MM.1S (cell line): ENCODE data around the gene ADAM11.

ENCODE experiments used
- DNase-seq: peaks from one replicate; pipeline ENCODE4 v3.0.0-alpha.2; 2015
- H2AFZ ChIP-seq: fragments of 300-600 bp; sonication (generic); 2 replicates; pipeline ENCODE4 v1.6.0; 2016; ENCODE audit warnings: antibody characterized with exemption, low read length
- H3F3A ChIP-seq: fragments of 300-600 bp; sonication (generic); 2 replicates; pipeline ENCODE4 v1.6.1; 2016; ENCODE audit warnings: mild to moderate bottlenecking, antibody characterized with exemption, low read length, moderate library complexity, mixed read lengths; ENCODE audit not compliant: insufficient read depth
- H3K27ac ChIP-seq: fragments of 300-600 bp; sonication (generic); 2 replicates; pipeline ENCODE4 v1.5.1; 2016; ENCODE audit warnings: mild to moderate bottlenecking, low read length
- H3K27me3 ChIP-seq: fragments of 300-600 bp; sonication (generic); replicated peaks from 2 replicates; pipeline ENCODE4 v1.6.0; 2016; ENCODE audit warnings: low read length; ENCODE audit not compliant: insufficient read depth
- H3K36me3 ChIP-seq: fragments of 300-600 bp; sonication (generic); replicated peaks from 2 replicates; pipeline ENCODE4 v1.6.1; 2016; ENCODE audit warnings: mild to moderate bottlenecking, low read length, mixed read lengths; ENCODE audit not compliant: insufficient read depth
- H3K4me1 ChIP-seq: fragments of 300-600 bp; sonication (generic); 2 replicates; pipeline ENCODE4 v1.6.1; 2016; ENCODE audit warnings: low read length, mixed read lengths
- H3K4me2 ChIP-seq: fragments of 300-600 bp; sonication (generic); 2 replicates; pipeline ENCODE4 v1.6.0; 2016; ENCODE audit warnings: low read depth, low read length
- H3K4me3 ChIP-seq: fragments of 300-600 bp; sonication (generic); 2 replicates; pipeline ENCODE4 v1.5.1; 2016; ENCODE audit warnings: low read length, mixed read lengths
- H3K79me2 ChIP-seq: fragments of 300-600 bp; sonication (generic); 2 replicates; pipeline ENCODE4 v1.6.1; 2016; ENCODE audit warnings: mixed run types, low read length, mixed read lengths
- H3K9ac ChIP-seq: fragments of 300-600 bp; sonication (generic); 2 replicates; pipeline ENCODE4 v1.6.1; 2016; ENCODE audit warnings: low read length, mixed read lengths
- H3K9me2 ChIP-seq: fragments of 300-600 bp; sonication (generic); replicated peaks from 2 replicates; pipeline ENCODE4 v1.6.1; 2016; ENCODE audit warnings: mild to moderate bottlenecking, low read length, mixed read lengths; ENCODE audit not compliant: insufficient read depth
- H3K9me3 ChIP-seq: fragments of 300-600 bp; sonication (generic); replicated peaks from 2 replicates; pipeline ENCODE4 v1.6.1; 2016; ENCODE audit warnings: mild to moderate bottlenecking, low read length, mixed read lengths; ENCODE audit not compliant: insufficient read depth
- H4K20me1 ChIP-seq: fragments of 300-600 bp; sonication (generic); 2 replicates; pipeline ENCODE4 v1.6.1; 2016; ENCODE audit warnings: mild to moderate bottlenecking, low read length, moderate library complexity, mixed read lengths; ENCODE audit not compliant: insufficient read depth
- CTCF ChIP-seq: fragments of 300-600 bp; sonication (generic); IDR thresholded peaks from 2 replicates; pipeline ENCODE4 v1.5.1; 2016; ENCODE audit warnings: antibody characterized with exemption, low read length, mixed read lengths
- EZH2 ChIP-seq: fragments of 300-600 bp; sonication (generic); optimal IDR thresholded peaks from 2 replicates; pipeline ENCODE3; 2017; ENCODE audit warnings: low read depth, mild to moderate bottlenecking, antibody characterized with exemption, low read length, mixed read lengths
- EZH2phosphoT487 ChIP-seq: fragments of 300-600 bp; sonication (generic); IDR thresholded peaks from 2 replicates; pipeline ENCODE4 v1.6.1; 2018; ENCODE audit warnings: antibody characterized with exemption, low read length

The ADAM11 gene

GRCh38 chr17:44769230-44769629 lies 10.4 kb downstream of the ADAM11 start:
- Histone ChIP-seq H3K27ac (no peak overlapping the region), H3K27me3 (0 out of 2 replicates have a peak, but pooled peaks cover 6% of the 10 kb centered on the region), H4K20me1 (no peaks in the 10 kb centered on the region), H3K4me1 (no peaks in the 10 kb centered on the region), H3K79me2 (no peaks in the 10 kb centered on the region), H3K4me3 (no peak overlapping the region), H3F3A (no peaks in the 10 kb centered on the region), H3K9me3 (no peaks in the 10 kb centered on the region), H3K4me2 (no peak overlapping the region), H2AFZ (no peak overlapping the region), H3K36me3 (no peaks in the 10 kb centered on the region), H3K9ac (no peak overlapping the region), H3K9me2 (no peaks in the 10 kb centered on the region)
- no peak for DNase-seq
- no peak for TF ChIP-seq CTCF
- no peak for TF ChIP-seq EZH2
- no peak for TF ChIP-seq EZH2phosphoT487

DNA sequence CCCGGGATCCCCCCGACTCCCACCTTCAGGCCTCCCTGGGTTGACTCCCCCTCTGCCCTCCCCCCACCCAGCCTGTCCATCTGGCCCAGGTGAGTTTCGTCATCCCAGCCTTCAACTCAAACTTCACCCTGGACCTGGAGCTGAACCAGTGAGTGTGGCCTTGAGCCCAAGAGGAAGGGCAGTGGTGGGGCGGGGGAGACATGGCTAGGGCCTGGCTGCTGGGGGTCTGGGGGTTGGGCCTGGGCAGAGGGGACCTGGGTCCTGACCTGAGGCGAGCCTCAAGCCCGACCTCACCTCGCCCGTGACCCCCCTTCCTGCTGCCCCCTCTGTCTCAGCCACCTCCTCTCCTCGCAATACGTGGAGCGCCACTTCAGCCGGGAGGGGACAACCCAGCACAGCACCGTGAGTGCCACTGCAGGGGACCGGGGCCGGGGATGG lies 10.9 kb downstream of the ADAM11 start:
- no peaks in the 10 kb centered on the region for H3K9me2 ChIP-seq
- H3K27ac ChIP-seq: no peak overlapping the region
- TF ChIP-seq EZH2phosphoT487 (no peak), CTCF (no peak), EZH2 (no peak)
- H3F3A ChIP-seq: no peaks in the 10 kb centered on the region
- no peak overlapping the region for H3K4me2 ChIP-seq
- H3K4me1 ChIP-seq: no peaks in the 10 kb centered on the region
- H3K4me3 ChIP-seq: no peak overlapping the region
- DNase-seq: no peak
- no peaks in the 10 kb centered on the region for H3K36me3 ChIP-seq
- H3K79me2 ChIP-seq: no peaks in the 10 kb centered on the region
- H4K20me1 ChIP-seq: no peaks in the 10 kb centered on the region
- H3K9ac ChIP-seq: no peak overlapping the region
- H3K27me3 ChIP-seq: 0 out of 2 replicates have a peak, but pooled peaks cover 6% of the 10 kb centered on the region
- H2AFZ ChIP-seq: no peak overlapping the region
- H3K9me3 ChIP-seq: no peaks in the 10 kb centered on the region

GRCh38 chr17:44770166-44770925 lies 11.6 kb downstream of the ADAM11 start:
- no peak for TF ChIP-seq EZH2
- no peak for TF ChIP-seq CTCF
- TF ChIP-seq EZH2phosphoT487: no peak
- Histone ChIP-seq H3K4me3 (no peak overlapping the region), H3K79me2 (no peaks in the 10 kb centered on the region), H3K9me2 (no peaks in the 10 kb centered on the region), H3K9ac (no peak overlapping the region), H3K27ac (no peak overlapping the region), H3K9me3 (no peaks in the 10 kb centered on the region), H2AFZ (no peak overlapping the region), H3K4me1 (no peaks in the 10 kb centered on the region), H3K27me3 (0 out of 2 replicates have a peak, but pooled peaks cover 6% of the 10 kb centered on the region), H3K4me2 (no peak overlapping the region), H4K20me1 (no peaks in the 10 kb centered on the region), H3K36me3 (no peaks in the 10 kb centered on the region), H3F3A (peaks cover 5% of the 10 kb centered on the region; the same call in 1 of the 2 replicates)
- no peak for DNase-seq
